ENCODE results near the gene SIGLEC9. TPM values are rescaled to one million over a fixed set of nuclear protein-coding genes. Genes with fewer than 3 reads are reported as not detected.

SIGLEC9 gene
- total RNA-seq, 1 donor, result not detected

DNA sequence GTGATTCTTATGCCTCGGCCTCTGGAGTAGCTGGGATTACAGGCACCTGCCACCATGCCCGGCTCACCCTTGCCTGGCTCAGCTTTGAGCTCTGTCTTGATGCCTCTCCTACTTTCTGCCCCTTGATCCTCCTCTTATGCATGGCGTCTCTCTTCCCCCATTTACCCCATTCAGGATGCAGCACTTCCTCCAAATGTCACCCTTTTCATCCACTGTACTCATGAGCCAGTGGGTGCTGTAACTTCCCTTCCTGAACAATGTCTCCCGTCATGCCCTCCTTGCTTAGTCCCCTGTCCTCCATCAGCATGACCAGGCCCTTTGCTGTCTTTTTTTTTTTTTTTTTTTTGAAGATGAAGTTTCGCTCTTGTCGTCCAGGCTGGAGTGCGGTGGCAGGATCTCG, 3.4 kb upstream of the SIGLEC9 start:
- DNase-seq (ENCODE audit: low read depth), result no peak
- H3K4me3 ChIP-seq (ENCODE audit: low read depth, low read length), result no peak overlapping the region
- TF ChIP-seq, protein P1, sequence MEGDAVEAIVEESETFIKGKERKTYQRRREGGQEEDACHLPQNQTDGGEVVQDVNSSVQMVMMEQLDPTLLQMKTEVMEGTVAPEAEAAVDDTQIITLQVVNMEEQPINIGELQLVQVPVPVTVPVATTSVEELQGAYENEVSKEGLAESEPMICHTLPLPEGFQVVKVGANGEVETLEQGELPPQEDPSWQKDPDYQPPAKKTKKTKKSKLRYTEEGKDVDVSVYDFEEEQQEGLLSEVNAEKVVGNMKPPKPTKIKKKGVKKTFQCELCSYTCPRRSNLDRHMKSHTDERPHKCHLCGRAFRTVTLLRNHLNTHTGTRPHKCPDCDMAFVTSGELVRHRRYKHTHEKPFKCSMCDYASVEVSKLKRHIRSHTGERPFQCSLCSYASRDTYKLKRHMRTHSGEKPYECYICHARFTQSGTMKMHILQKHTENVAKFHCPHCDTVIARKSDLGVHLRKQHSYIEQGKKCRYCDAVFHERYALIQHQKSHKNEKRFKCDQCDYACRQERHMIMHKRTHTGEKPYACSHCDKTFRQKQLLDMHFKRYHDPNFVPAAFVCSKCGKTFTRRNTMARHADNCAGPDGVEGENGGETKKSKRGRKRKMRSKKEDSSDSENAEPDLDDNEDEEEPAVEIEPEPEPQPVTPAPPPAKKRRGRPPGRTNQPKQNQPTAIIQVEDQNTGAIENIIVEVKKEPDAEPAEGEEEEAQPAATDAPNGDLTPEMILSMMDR (IDR thresholded peaks at IDR 0.05; ENCODE audit: insufficient read depth, low read depth, low read length), result no peak

DNA sequence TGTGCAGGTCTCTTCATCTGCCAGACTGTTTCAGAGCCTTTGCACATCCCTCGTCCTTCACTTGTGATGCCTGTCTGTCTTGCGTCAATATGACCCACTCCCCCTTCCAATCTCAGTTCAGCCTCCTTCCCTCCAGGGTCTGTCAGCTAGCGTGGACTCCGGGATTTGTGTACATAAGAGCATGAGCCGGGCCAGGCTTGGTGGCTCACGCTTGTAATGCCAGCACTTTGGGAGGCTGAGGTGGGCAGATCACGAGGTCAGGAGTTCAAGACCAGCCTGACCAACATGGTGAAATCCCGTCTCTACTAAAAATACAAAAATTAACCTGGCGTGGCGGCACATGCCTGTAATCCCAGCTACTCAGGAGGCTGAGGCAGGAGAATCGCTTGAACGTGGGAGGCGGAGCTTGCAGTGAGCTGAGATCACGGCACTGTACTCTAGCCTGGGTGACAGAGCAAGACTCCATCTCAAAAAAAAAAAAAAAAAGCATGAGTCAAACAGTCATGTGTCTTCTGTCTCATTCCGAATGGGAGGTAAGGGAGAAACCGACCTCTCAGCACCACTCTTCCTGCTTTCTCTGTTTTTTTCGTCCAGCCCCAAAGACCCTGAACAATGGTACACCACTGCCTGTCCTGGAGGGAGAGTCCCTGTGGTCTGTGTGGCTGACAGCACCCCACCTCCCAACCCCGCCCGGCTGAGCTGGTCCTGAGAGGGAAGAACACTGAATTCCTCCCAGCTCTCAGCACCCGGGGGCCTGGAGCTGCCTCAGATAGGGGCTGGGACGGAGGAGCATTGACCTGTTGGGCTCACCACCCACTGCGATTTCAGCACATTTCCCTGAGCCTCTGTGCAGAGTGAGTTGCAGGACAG, 2.4 kb upstream of the SIGLEC9 start:
- TF ChIP-seq, protein P1 (IDR thresholded peaks at IDR 0.05; ENCODE audit: insufficient read depth, low read depth, low read length), result no peak
- H3K4me3 ChIP-seq (ENCODE audit: low read depth, low read length), result no peak overlapping the region
- no peak for DNase-seq (ENCODE audit: low read depth)

DNA sequence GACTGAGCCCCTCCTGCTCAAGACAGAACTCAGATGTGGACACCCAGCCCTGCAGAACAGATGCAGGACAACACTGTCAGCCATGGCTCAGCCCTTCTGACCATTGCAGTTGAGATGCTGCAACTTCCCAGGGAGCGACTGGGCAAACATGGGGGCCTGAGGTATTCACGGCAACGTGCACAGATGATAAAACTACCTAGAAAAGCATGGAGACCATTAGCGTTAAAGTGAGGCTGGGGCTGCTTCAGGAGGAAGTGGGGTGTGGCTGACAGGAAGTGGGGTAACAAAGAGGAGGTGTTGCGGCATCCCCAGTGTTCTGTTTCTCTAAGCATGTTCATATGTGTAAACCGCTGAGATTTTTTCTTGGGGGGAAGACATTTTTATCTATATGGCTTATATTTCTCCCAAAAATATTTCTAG, 1.3 kb upstream of the SIGLEC9 start:
- H3K4me3 ChIP-seq (ENCODE audit: low read depth, low read length), result no peak overlapping the region
- no peak for DNase-seq (ENCODE audit: low read depth)
- TF ChIP-seq, protein P1 (IDR thresholded peaks at IDR 0.05; ENCODE audit: insufficient read depth, low read depth, low read length), result no peak

DNA sequence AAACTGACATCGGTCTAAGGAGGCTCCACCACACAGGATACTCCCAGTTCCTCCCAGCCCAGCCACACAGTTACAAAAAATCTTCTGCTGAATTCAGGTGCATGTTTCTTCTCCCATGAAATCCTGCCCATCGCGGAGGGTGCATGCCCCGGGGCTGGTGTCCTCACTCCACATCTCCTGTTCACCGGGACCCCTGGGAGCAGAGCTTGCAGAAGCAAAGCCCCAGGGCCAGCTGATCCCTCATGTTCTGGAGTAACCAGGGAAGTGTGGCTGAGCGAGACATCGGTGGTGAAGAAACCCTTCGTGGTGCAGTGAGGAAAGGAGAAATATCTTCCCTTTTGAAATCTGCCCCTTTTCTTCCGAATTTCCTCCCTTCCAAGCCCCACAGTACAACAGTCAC, 904 bp upstream of the SIGLEC9 start:
- H3K4me3 ChIP-seq (ENCODE audit: low read depth, low read length), result no peak overlapping the region
- TF ChIP-seq, protein P1 (IDR thresholded peaks at IDR 0.05; ENCODE audit: insufficient read depth, low read depth, low read length), result no peak
- DNase-seq (ENCODE audit: low read depth), result no peak

DNA sequence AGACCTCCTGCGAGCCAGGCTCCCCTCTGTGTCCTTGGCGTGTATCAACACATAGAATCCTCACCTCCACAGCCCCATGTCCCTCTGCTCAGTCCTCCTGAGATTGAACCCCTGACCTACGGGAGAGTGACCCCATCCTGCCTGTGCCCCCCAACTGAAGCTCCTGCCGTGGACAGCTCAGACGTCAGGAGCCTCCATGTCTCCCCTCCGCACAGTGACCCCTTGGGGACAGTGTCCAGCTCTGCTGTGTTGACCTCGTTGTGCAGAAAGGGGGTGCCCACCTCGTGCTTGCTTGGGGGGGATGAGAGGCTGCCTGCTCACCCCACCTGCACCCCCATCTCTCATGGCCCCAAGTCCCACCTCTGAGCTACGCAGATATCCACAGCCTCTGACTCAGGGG, 490 bp upstream of the SIGLEC9 start:
- TF ChIP-seq, protein P1 (IDR thresholded peaks at IDR 0.05; ENCODE audit: insufficient read depth, low read depth, low read length), result no peak
- DNase-seq (ENCODE audit: low read depth), result no peak

DNA sequence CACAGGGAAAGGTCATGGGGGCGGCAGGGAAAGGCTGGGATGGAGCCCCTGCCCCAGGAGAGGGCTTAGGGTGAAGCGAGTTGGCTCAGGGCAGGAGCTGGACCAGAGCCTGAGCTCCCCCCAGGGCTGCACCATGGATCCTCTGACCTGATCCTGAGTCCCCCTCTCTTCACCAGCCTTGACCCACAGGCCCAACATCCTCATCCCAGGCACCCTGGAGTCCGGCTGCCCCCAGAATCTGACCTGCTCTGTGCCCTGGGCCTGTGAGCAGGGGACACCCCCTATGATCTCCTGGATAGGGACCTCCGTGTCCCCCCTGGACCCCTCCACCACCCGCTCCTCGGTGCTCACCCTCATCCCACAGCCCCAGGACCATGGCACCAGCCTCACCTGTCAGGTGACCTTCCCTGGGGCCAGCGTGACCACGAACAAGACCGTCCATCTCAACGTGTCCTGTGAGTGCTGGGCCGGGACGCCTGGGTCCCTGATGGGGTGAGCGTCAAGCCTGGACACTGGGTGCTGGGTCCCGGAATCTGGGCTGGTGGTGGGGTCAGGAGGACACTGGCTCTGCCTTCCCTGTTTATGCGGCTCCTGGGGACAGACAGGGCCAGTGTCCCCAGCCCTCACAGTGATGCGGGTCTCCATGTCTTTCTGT, 842 bp downstream of the SIGLEC9 start:
- no peak for DNase-seq (ENCODE audit: low read depth)
- H3K4me3 ChIP-seq (ENCODE audit: low read depth, low read length), result no peak overlapping the region
- TF ChIP-seq, protein P1 (IDR thresholded peaks at IDR 0.05; ENCODE audit: insufficient read depth, low read depth, low read length), result no peak

More for the DNA sequence above, 490 bp upstream of the SIGLEC9 start:
- H3K4me3 ChIP-seq (ENCODE audit: low read depth, low read length), result no peak overlapping the region

Measured in fibroblast of villous mesenchyme (primary cell).